ENCODE results near the gene PSMD13.

DNA sequence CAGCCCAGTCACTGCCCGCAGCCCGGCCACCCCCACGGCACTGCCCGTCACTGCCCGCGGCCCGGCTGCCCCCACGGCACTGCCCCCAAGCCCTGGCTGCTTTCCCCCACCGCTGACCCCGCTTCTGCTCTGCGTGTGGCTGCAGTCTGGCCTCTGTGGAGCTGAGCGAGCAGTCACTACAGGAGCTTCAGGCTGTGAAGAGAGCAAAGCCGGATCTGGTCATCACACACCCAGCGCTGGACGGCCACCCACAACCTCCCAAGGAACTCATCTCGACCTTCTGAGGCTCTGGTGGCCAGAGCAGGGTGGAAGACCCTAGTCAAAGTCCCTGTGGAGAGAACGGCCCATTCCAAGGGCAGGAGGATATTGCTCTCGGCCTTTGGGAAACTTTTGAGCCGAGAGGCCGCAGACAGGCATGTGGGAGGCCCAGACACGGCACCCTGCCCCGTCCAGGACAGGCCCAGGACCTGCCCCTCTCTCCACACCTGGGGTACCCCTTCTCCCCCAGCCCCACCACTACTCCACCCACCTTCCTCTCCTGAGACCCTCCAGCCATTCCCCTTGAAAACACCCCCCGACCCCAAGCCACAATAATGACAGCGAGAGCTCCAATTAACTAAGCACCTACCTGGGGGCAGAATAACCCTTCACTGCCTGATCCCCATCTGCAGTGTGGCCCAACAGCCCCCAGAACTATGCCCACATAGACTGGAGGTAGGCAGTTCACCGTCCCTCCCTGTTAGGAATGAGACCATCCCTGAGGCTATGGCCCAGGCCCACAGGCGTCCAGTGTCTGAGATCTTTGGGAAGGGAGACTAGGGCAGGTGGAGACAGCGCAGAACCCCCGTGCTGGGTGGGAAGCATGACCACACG, 48.5 kb downstream of the PSMD13 start:
- TF ChIP-seq, protein P1, sequence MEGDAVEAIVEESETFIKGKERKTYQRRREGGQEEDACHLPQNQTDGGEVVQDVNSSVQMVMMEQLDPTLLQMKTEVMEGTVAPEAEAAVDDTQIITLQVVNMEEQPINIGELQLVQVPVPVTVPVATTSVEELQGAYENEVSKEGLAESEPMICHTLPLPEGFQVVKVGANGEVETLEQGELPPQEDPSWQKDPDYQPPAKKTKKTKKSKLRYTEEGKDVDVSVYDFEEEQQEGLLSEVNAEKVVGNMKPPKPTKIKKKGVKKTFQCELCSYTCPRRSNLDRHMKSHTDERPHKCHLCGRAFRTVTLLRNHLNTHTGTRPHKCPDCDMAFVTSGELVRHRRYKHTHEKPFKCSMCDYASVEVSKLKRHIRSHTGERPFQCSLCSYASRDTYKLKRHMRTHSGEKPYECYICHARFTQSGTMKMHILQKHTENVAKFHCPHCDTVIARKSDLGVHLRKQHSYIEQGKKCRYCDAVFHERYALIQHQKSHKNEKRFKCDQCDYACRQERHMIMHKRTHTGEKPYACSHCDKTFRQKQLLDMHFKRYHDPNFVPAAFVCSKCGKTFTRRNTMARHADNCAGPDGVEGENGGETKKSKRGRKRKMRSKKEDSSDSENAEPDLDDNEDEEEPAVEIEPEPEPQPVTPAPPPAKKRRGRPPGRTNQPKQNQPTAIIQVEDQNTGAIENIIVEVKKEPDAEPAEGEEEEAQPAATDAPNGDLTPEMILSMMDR (IDR thresholded peaks at IDR 0.05; ENCODE audit: low read depth, low read length), result no peak
- TF ChIP-seq EZH2phosphoT487 (IDR thresholded peaks at IDR 0.05; ENCODE audit: low read depth), result no peak

All from OCI-LY3 (cell line).